GM13977 (cell line): ENCODE measurements around the gene CEACAM8.
"Not testable (repeated sequence)": the region's sequence is repeated elsewhere in the genome, so short reads cannot be mapped to it uniquely, and the experiment has no call there.

Experiments
- DNase-seq: peaks from one replicate; pipeline ENCODE4 v3.0.0; 2012; ENCODE audit warnings: low spot score
- in situ Hi-C: fragments of 300-500 bp; cut with MboI; formaldehyde crosslinking; loops from one replicate; pipeline ENCODE4 v1.12.0; 2022; ENCODE audit warnings: low sequenced_read_pairs, low pct_unique_long_range_greater_than_20kb, mixed read lengths, inconsistent platforms; ENCODE audit not compliant: unreplicated experiment
- TF ChIP-seq, protein P1 (sequence below): IDR thresholded peaks from 2 replicates; pipeline ENCODE4 v1.5.1; 2012; ENCODE audit warnings: mild to moderate bottlenecking, control low read depth; ENCODE audit not compliant: insufficient read depth; ENCODE audit errors: extremely low read depth, missing control alignments

CEACAM8 gene

DNA sequence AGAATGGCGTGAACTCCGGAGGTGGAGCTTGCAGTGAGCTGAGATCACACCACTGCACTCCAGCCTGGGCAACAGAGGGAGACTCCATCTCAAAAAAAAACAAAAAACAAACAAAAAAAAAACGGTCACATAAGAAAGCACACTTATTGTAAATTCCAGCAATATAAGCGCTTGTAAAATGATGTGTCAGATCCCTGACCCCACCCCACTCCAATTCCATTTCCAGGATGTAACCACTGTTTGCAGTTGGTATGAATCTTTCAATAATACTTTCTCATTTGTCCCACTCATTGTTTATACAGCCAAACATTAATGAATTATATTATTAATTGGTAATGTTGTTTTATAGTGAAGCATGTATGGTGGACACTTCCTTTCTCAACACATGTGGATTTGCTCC is 50.6 kb downstream of the CEACAM8 start:
- in situ Hi-C loops, result no loop called here
- no peak for DNase-seq
- TF ChIP-seq, protein P1, sequence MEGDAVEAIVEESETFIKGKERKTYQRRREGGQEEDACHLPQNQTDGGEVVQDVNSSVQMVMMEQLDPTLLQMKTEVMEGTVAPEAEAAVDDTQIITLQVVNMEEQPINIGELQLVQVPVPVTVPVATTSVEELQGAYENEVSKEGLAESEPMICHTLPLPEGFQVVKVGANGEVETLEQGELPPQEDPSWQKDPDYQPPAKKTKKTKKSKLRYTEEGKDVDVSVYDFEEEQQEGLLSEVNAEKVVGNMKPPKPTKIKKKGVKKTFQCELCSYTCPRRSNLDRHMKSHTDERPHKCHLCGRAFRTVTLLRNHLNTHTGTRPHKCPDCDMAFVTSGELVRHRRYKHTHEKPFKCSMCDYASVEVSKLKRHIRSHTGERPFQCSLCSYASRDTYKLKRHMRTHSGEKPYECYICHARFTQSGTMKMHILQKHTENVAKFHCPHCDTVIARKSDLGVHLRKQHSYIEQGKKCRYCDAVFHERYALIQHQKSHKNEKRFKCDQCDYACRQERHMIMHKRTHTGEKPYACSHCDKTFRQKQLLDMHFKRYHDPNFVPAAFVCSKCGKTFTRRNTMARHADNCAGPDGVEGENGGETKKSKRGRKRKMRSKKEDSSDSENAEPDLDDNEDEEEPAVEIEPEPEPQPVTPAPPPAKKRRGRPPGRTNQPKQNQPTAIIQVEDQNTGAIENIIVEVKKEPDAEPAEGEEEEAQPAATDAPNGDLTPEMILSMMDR, result no peak

DNA sequence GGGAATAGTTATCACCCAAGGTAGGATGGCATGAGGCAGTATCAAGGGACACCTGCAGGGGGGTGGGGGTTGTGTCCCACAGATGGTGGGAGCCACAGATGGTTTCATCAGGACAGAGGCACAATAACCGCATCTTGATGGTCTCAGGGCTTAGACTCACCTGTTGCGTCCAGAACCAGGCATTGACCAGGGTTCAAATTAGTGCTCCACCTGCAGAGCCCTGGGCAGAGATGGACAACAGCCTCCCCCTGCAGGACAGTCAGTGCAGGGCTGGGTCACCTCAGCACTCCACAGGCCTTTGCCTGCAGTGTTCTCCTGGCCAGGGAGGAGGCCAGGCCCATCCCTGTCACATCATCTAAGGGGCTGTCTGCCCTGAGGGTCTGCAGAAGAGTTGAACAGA is 51.9 kb downstream of the CEACAM8 start:
- no peak for DNase-seq
- TF ChIP-seq, protein P1, result no peak
- in situ Hi-C loops, result no loop called here

DNA sequence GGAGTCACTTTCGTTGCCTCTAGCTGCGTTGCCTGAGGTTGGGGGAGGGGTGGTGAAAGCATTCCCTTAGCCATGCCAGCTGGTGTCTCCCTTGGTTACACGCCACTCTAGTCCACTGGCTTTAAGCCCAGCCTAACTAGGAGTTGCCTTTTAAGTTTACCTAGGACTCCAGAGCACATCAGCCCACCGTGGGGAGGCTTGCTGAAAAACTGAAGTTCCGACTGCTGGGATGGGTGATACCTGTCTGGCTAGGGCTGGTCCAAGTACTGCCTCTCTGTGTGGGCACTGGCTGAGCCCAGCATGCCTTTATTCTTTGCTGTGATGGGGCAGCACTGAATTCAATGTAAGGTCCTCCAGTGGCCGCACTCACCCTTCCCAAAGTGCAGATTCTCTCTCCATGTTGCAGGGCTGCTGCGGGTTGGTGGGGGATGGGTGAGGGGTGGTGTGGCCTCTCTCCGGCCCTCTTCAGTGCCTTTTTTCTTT is 54.6 kb downstream of the CEACAM8 start:
- TF ChIP-seq, protein P1, result no peak
- no peak for DNase-seq
- in situ Hi-C loops, result no loop called here

DNA sequence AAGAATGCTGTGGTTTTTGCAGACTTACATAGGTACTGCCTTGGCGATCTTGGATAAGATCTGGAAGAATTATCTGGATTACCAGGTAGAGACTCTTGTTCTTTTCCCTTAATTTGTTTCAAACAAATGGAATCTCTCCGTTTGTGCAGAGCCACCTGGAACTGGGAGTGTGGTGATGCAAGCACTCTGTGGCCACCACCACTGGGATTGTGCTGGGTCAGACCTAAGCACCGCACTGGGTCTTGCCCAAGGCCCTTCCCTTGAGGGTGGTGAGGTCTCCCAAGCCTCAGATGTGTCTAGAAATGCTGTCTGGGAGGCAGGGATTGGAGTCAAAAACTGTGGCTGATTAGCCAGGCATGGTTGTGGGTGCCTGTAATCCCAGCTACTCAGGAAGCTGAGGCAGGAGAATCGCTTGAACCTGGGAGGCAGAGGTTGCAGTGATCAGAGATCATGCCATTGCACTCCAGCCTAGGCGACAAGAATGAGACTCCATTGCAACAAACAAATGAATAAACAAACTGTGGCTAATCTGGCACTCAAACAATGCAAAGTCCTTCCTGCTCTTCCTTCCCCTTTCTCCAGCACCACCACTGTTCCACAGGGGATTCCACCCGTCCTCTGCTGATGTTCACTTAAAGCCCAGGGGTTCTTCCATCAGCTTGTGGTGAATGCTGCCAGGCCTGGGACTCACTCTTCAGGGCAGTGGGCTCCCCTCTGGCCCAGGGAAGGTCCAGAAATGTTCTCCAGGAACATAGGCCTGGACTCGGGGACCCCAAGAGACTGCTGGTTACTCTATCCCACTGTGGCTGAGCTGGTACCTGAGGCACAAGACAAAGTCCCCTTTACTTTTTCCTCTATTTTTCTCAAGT is 55.6 kb downstream of the CEACAM8 start:
- TF ChIP-seq, protein P1, result no peak
- no peak for DNase-seq
- in situ Hi-C loops, result no loop called here

DNA sequence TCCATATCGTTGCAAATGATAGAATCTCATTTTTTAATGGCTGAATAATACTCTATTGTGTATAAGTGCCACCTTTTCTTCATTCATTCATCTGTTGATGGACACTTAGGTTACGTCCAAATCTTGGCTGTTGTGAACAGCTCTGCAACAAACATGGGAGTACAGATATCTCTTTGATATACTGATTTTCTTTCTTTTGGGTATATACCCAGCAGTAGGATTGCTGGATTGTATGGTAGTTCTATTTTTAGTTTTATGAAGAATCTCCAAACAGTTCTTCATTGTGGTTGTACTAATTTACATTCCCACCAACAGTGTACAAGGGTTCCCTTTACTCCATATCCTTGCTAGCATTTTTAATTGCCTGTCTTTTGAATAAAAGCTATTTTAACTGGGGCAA is 59.4 kb downstream of the CEACAM8 start:
- DNase-seq, in situ Hi-C loops: not testable (repeated sequence)

DNA sequence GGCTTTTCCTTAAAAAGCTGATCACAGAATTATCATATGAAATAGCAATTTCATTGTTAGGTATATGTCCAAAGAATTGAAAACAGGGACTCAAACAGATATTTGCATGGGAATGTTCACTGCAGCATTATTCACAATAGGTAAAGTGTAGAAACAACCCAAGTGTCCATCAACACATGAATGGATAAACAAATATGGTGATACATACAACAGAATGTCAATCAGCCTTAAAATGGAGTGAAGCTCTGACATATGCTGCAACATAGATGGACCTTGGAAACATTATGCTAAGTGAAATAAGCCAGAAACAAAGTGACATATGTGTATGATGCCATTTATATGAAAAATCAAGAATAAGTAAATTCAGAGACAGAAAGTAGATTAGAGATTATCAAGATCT is 60.3 kb downstream of the CEACAM8 start:
- no peak for DNase-seq
- TF ChIP-seq, protein P1, result no peak
- in situ Hi-C loops, result no loop called here

DNA sequence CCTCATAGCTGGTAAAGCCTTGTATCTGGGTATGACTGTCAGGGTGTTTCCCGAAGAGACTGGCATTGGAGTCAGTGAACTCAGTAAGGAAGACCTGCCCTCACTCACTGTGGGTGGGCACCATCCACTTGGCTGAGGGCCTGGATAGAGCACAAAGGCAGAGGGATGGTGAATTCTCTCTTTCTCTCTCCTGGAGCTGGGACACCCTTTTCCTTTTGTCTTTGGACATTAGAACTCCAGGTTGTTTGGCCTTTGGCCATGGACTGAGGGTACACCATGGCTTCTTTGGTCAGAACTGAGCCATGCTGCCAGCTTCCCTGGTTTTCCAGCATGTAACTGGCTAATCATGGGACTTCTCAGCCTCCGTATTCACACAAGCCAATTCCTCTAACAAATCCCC is 61.8 kb downstream of the CEACAM8 start:
- in situ Hi-C loops, result no loop called here
- TF ChIP-seq, protein P1, result no peak
- DNase-seq, result no peak
